Prostate gland (tissue), 2 donors: ENCODE data around the gene MAP4.

ENCODE experiments used
- CTCF ChIP-seq, 4 experiments: fragments of 200-600 bp in 2 of 4; fragments of 450-650 bp in 2 of 4; sonication (generic) in 2 of 4; IDR thresholded peaks; 1 replicate in 3 of 4; 2 replicates in 1 of 4; pipeline ENCODE4 v1.5.1; 2016 to 2019; ENCODE audit warnings: antibody characterized with exemption in 4 of 4, mild to moderate bottlenecking in 2 of 4, moderate library complexity in 2 of 4
- POLR2A ChIP-seq: fragments of 450-650 bp; IDR thresholded peaks from one replicate; pipeline ENCODE4 v1.6.1; 2016; ENCODE audit warnings: antibody characterized with exemption, mild to moderate bottlenecking

GRCh38 chr3:47949979-47950378, 66.2 kb downstream of the MAP4 start:
- TF ChIP-seq POLR2A (no peak), CTCF (IDR thresholded peaks at IDR 0.05) (no peak)
